Measurements from ENCODE around the gene SMAD3. TPM values are rescaled to one million over a fixed set of nuclear protein-coding genes. Genes with fewer than 3 reads are reported as not detected.

Gene SMAD3
- total and polyA plus RNA-seq, 2 of the 8 experiments (the other 6 are each of a cell fraction or from before 2014, with no cell fraction given) = 10.1 to 12.4 TPM

GRCh38 chr15:67178569-67179210 lies 113.3 kb downstream of the SMAD3 start:
- no peak overlapping the region for H4K8ac ChIP-seq (ENCODE audit: extremely low read depth, insufficient read depth, low read length)
- no peak overlapping the region for H3K4me2 ChIP-seq (ENCODE audit: insufficient read depth in 1 of 2, low read depth in 2 of 2, low read length in 2 of 2)
- H3K36me3 ChIP-seq (ENCODE audit: control insufficient read depth in 2 of 4, insufficient read depth in 4 of 4, low read length in 3 of 4) = no peaks in the 10 kb centered on the region
- no peak overlapping the region for H4K91ac ChIP-seq (replicated peaks; ENCODE audit: insufficient read length, low read length)
- H3K79me2 ChIP-seq (ENCODE audit: control insufficient read depth in 1 of 2, insufficient read depth in 2 of 2, low read length in 2 of 2) = no peaks in the 10 kb centered on the region
- no peak overlapping the region for H3K14ac ChIP-seq (ENCODE audit: insufficient read length)
- H3K18ac ChIP-seq (ENCODE audit: extremely low read depth, low read length) = no peak overlapping the region
- no peak for DNase-seq (ENCODE audit: low read depth in 1 of 2, low spot score in 2 of 2)
- H2BK15ac ChIP-seq (ENCODE audit: low read length) = no peak overlapping the region
- WGBS, 2 experiments (ENCODE audit: extremely low coverage in 1 of 2, insufficient coverage in 1 of 2, insufficient read length in 1 of 2, insufficient replicate concordance in 2 of 2, low coverage in 1 of 2, low lambda C conversion rate in 2 of 2, missing lambda C conversion rate in 1 of 2) = 89% methylated on average over 11 of the region's 11 CpGs; no CpG with 5 or more reads in 1 of the 2 experiments
- no peak for FAIRE-seq
- H3K9ac ChIP-seq (replicated peaks in 1 of 4; ENCODE audit: extremely low read depth in 1 of 4, low read depth in 3 of 4, low read length in 3 of 4) = no peak overlapping the region
- no peak overlapping the region for H2BK5ac ChIP-seq (ENCODE audit: low read depth, low read length)
- no peak overlapping the region for H2BK120ac ChIP-seq (replicated peaks; ENCODE audit: low read depth, low read length)
- H2AK5ac ChIP-seq (ENCODE audit: low read depth, low read length) = no peak overlapping the region
- H3K56ac ChIP-seq (replicated peaks; ENCODE audit: insufficient read length, low read depth, low read length) = no peak overlapping the region
- ChIA-PET POLR2A (ENCODE audit: partially characterized antibody) (interaction anchor here (0.6 to 1.3 kb wide), 2 partner anchors 10 to 42 kb away, joined by 3 to 4 read pairs; no protein-coding TSS in a partner anchor), CTCF (ENCODE audit: partially characterized antibody) (interaction anchor here (0.6 to 1.8 kb wide), 8 partner anchors 9 to 301 kb away, joined by 3 to 10 read pairs (median 4); no protein-coding TSS in a partner anchor)
- no peak overlapping the region for H2AFZ ChIP-seq (ENCODE audit: low read length)
- no peak overlapping the region for H3K23ac ChIP-seq (ENCODE audit: insufficient read length)
- no peak overlapping the region for H3K4me3 ChIP-seq (ENCODE audit: extremely low read depth in 1 of 4, insufficient read depth in 2 of 4, low read depth in 3 of 4, low read length in 4 of 4)
- no peaks in the 10 kb centered on the region for H3K9me3 ChIP-seq (ENCODE audit: insufficient read depth in 2 of 2, low read depth in 1 of 2, low read length in 1 of 2)
- peaks cover 2% of the 10 kb centered on the region; the same call in 1 of the 2 replicates for H3K79me1 ChIP-seq (ENCODE audit: low read depth, low read length)
- H3K23me2 ChIP-seq (ENCODE audit: low read depth, low read length) = no peaks in the 10 kb centered on the region
- no peak for TF ChIP-seq TEAD4 (IDR thresholded peaks at IDR 0.05; ENCODE audit: low read depth, low read length)
- TF ChIP-seq SIRT6 (IDR thresholded peaks at IDR 0.05; ENCODE audit: low read length) = no peak
- no peak for TF ChIP-seq KDM5A (IDR thresholded peaks at IDR 0.05; ENCODE audit: low read length)
- no peak for TF ChIP-seq CTBP2 (IDR thresholded peaks at IDR 0.05; ENCODE audit: borderline replicate concordance, insufficient read depth, insufficient read length, low read length)
- no peak for TF ChIP-seq SIN3A (conservative IDR thresholded peaks at IDR 0.05 in 1 of 2, IDR thresholded peaks at IDR 0.05 in 1 of 2; ENCODE audit: low read depth in 1 of 2, low read length in 2 of 2)
- no peak for TF ChIP-seq RBBP5 (IDR thresholded peaks at IDR 0.05; ENCODE audit: borderline replicate concordance, low read depth, low read length)
- no peak for TF ChIP-seq JUN (IDR thresholded peaks at IDR 0.05; ENCODE audit: low read depth, low read length)
- no peak for TF ChIP-seq CBX8 (IDR thresholded peaks at IDR 0.05; ENCODE audit: borderline replicate concordance, low read depth, low read length)
- no peak for TF ChIP-seq TAF7 (optimal IDR thresholded peaks at IDR 0.05; ENCODE audit: borderline replicate concordance, low read depth, low read length)
- TF ChIP-seq CBX5 (IDR thresholded peaks at IDR 0.05; ENCODE audit: low read depth, low read length) = no peak
- TF ChIP-seq ATF2 (IDR thresholded peaks at IDR 0.05; ENCODE audit: low read length) = no peak
- H3K4me1 ChIP-seq (replicated peaks in 1 of 4; ENCODE audit: control insufficient read depth in 3 of 4, insufficient read depth in 4 of 4, low read length in 3 of 4) = peaks cover 4 to 23% (median 13%) of the 10 kb centered on the region in 4 experiments
- no peak overlapping the region for H3K4ac ChIP-seq (replicated peaks; ENCODE audit: insufficient read length, low read depth, low read length)
- no peak overlapping the region for H3K27ac ChIP-seq (ENCODE audit: low read depth, low read length)
- no peak overlapping the region for H4K5ac ChIP-seq (ENCODE audit: insufficient read length, low read depth, low read length)
- no peaks in the 10 kb centered on the region for H3K27me3 ChIP-seq (replicated peaks in 1 of 4; ENCODE audit: control insufficient read depth in 3 of 4, extremely low read depth in 1 of 4, insufficient read depth in 3 of 4, low read length in 3 of 4)
- H2BK12ac ChIP-seq (ENCODE audit: low read depth, low read length) = no peak overlapping the region
- H2BK20ac ChIP-seq (ENCODE audit: low read length) = no peak overlapping the region
- H4K20me1 ChIP-seq (replicated peaks in 1 of 2; ENCODE audit: control insufficient read depth in 1 of 2, insufficient read depth in 2 of 2, low read length in 2 of 2) = peaks cover 0 to 3% of the 10 kb centered on the region in 2 experiments

Data from H1 (cell line).